ENCODE measurements around the gene KCNRG. TPM values are rescaled to one million over a fixed set of nuclear protein-coding genes. Genes with fewer than 3 reads are reported as not detected.
A peak's percentile ranks its signal among the peaks of the same experiment; 100 is the strongest.
"Not testable (repeated sequence)": the region's sequence is repeated elsewhere in the genome, so short reads cannot be mapped to it uniquely, and the experiment has no call there.

Gene KCNRG
- 0.53 and 0.61 TPM in 2 replicates for total RNA-seq (2014; rRNA removed; shearing (Covaris generic))

- Histone ChIP-seq H3K27me3 (no peaks in the 10 kb centered on the region), H3K4me1 (no peaks in the 10 kb centered on the region), H3K9me3 (replicated peaks) (no peaks in the 10 kb centered on the region), H3K27ac (no peak within 1 kb of the TSS), H3K36me3 (peaks cover 44% of the 10 kb centered on the region), H3K4me3 (no peak within 1 kb of the TSS)
- DNase-seq: no peak
Observed at GRCh38 chr13:50015258-50015657, at the start of gene KCNRG. TSS of gene KCNRG (plus strand) at chr13:50015444. CDS start at chr13:50015494, 50 bp downstream.

GRCh38 chr13:49967456-49967855 lies 47.8 kb upstream of the KCNRG start:
- Histone ChIP-seq H3K36me3 (no peaks in the 10 kb centered on the region; the same call in 1 of the 2 replicates), H3K9me3 (replicated peaks) (0 out of 2 replicates have a peak, but pooled peaks cover 2% of the 10 kb centered on the region), H3K4me1 (no peaks in the 10 kb centered on the region), H3K27ac (no peak overlapping the region), H3K4me3 (no peak overlapping the region), H3K27me3 (no peaks in the 10 kb centered on the region)
- DNase-seq: no peak

GRCh38 chr13:49972709-49973108 lies 42.5 kb upstream of the KCNRG start:
- H3K36me3 ChIP-seq: no peaks in the 10 kb centered on the region
- H3K27me3 ChIP-seq: no peaks in the 10 kb centered on the region
- no peak overlapping the region for H3K4me3 ChIP-seq
- no peak for DNase-seq
- no peak overlapping the region for H3K27ac ChIP-seq
- H3K4me1 ChIP-seq: no peaks in the 10 kb centered on the region
- no peaks in the 10 kb centered on the region for H3K9me3 ChIP-seq (replicated peaks)

GRCh38 chr13:49975826-49976225 lies 39.4 kb upstream of the KCNRG start:
- Histone ChIP-seq H3K27me3 (no peaks in the 10 kb centered on the region), H3K27ac (no peak overlapping the region; the same call in 1 of the 2 replicates), H3K4me3 (no peak overlapping the region), H3K4me1 (no peaks in the 10 kb centered on the region), H3K36me3 (no peaks in the 10 kb centered on the region), H3K9me3 (replicated peaks) (no peaks in the 10 kb centered on the region)
- no peak for DNase-seq

GRCh38 chr13:49976314-49977258 lies 38.7 kb upstream of the KCNRG start:
- Histone ChIP-seq H3K27ac (peak overlapping the region; percentile 12; the same call in 1 of the 2 replicates), H3K36me3 (no peaks in the 10 kb centered on the region), H3K4me3 (no peak overlapping the region), H3K4me1 (no peaks in the 10 kb centered on the region), H3K9me3 (replicated peaks) (no peaks in the 10 kb centered on the region), H3K27me3 (no peaks in the 10 kb centered on the region)
- DNase-seq: peak; percentile 48 to 90

GRCh38 chr13:49977992-49978391 lies 37.3 kb upstream of the KCNRG start:
- Histone ChIP-seq H3K4me3 (no peak overlapping the region), H3K27ac (no peak overlapping the region), H3K27me3 (no peaks in the 10 kb centered on the region), H3K4me1 (no peaks in the 10 kb centered on the region), H3K36me3 (no peaks in the 10 kb centered on the region), H3K9me3 (replicated peaks) (no peaks in the 10 kb centered on the region)
- DNase-seq: no peak

GRCh38 chr13:49980266-49980665 lies 35.0 kb upstream of the KCNRG start:
- no peaks in the 10 kb centered on the region for H3K4me1 ChIP-seq
- H3K27ac ChIP-seq: no peak overlapping the region
- H3K9me3 ChIP-seq (replicated peaks): no peaks in the 10 kb centered on the region
- H3K4me3 ChIP-seq: no peak overlapping the region
- no peaks in the 10 kb centered on the region for H3K36me3 ChIP-seq
- no peaks in the 10 kb centered on the region for H3K27me3 ChIP-seq
- DNase-seq: no peak

- Histone ChIP-seq H3K4me1 (no peaks in the 10 kb centered on the region), H3K4me3 (no peak overlapping the region), H3K27me3 (no peaks in the 10 kb centered on the region), H3K27ac (no peak overlapping the region), H3K36me3 (peaks cover 4% of the 10 kb centered on the region; the same call in 1 of the 2 replicates), H3K9me3 (replicated peaks) (no peaks in the 10 kb centered on the region)
- DNase-seq: no peak
Observed at GRCh38 chr13:49985129-49985528, 30.1 kb upstream of the KCNRG start.

GRCh38 chr13:49986471-49986870 lies 28.8 kb upstream of the KCNRG start:
- no peaks in the 10 kb centered on the region for H3K9me3 ChIP-seq (replicated peaks)
- H3K27me3 ChIP-seq: no peaks in the 10 kb centered on the region
- H3K4me3 ChIP-seq: no peak overlapping the region
- no peak overlapping the region for H3K27ac ChIP-seq
- peaks cover 6% of the 10 kb centered on the region; the same call in 1 of the 2 replicates for H3K36me3 ChIP-seq
- DNase-seq: no peak
- no peaks in the 10 kb centered on the region for H3K4me1 ChIP-seq

GRCh38 chr13:49990612-49991011 lies 24.6 kb upstream of the KCNRG start:
- H3K27me3 ChIP-seq; H3K4me1 ChIP-seq; H3K27ac ChIP-seq; DNase-seq; H3K9me3 ChIP-seq (replicated peaks); H3K4me3 ChIP-seq: not testable (repeated sequence)
- peaks cover 15% of the 10 kb centered on the region; the same call in 1 of the 2 replicates for H3K36me3 ChIP-seq

- Histone ChIP-seq H3K36me3 (peaks cover 15% of the 10 kb centered on the region; the same call in 1 of the 2 replicates), H3K27ac (no peak overlapping the region), H3K9me3 (replicated peaks) (no peaks in the 10 kb centered on the region), H3K4me3 (no peak overlapping the region), H3K4me1 (no peaks in the 10 kb centered on the region), H3K27me3 (no peaks in the 10 kb centered on the region)
- DNase-seq: no peak
Observed at GRCh38 chr13:49993111-49993510, 22.1 kb upstream of the KCNRG start.

- Histone ChIP-seq H3K36me3 (peaks cover 16% of the 10 kb centered on the region; the same call in 1 of the 2 replicates), H3K4me3 (no peak overlapping the region), H3K27me3 (no peaks in the 10 kb centered on the region), H3K27ac (no peak overlapping the region), H3K9me3 (replicated peaks) (no peaks in the 10 kb centered on the region), H3K4me1 (no peaks in the 10 kb centered on the region)
- DNase-seq: no peak
Observed at GRCh38 chr13:49993666-49994065, 21.6 kb upstream of the KCNRG start.

GRCh38 chr13:49995625-49996101 lies 19.6 kb upstream of the KCNRG start:
- peak overlapping the region; percentile 82; the same call in 1 of the 2 replicates for H3K27ac ChIP-seq
- no peaks in the 10 kb centered on the region for H3K27me3 ChIP-seq
- H3K4me3 ChIP-seq: peak overlapping the region; percentile 91
- no peak for DNase-seq
- H3K36me3 ChIP-seq: peaks cover 25% of the 10 kb centered on the region; the same call in 1 of the 2 replicates
- H3K4me1 ChIP-seq: no peaks in the 10 kb centered on the region
- no peaks in the 10 kb centered on the region for H3K9me3 ChIP-seq (replicated peaks)

GRCh38 chr13:49996161-49996915 lies 18.9 kb upstream of the KCNRG start:
- Histone ChIP-seq H3K9me3 (replicated peaks) (no peaks in the 10 kb centered on the region), H3K4me1 (no peaks in the 10 kb centered on the region), H3K4me3 (peak overlapping the region; percentile 91), H3K36me3 (peaks cover 24% of the 10 kb centered on the region), H3K27me3 (no peaks in the 10 kb centered on the region), H3K27ac (peak overlapping the region; percentile 82)
- peak; percentile 77 to 78 for DNase-seq

Measured in SJCRH30 (cell line).